IMR-90 (cell line): ENCODE data around the gene ELP4. TPM values are rescaled to one million over a fixed set of nuclear protein-coding genes. Genes with fewer than 3 reads are reported as not detected.

Experiments used
- ATAC-seq: fragments of 200-7000 bp; cut with Tn5 transposase; 2 replicates; pipeline ENCODE4 v1.9.1; 2020; ENCODE audit warnings: low read depth, mild to moderate bottlenecking, moderate library complexity
- BruUV-seq: library from RNA; stranded (reverse); fragments of 400-500 nt; replicated peaks from 2 replicates; lab custom pipeline; 2021; lab: Mats Ljungman, UMichigan
- CTCF ChIA-PET: fragments of 300-600 bp; formaldehyde crosslinking; extraction: SDS; loops from one replicate; lab custom pipeline; 2021; ENCODE audit warnings: antibody characterized with exemption; lab: Yijun Ruan, JAX
- POLR2A ChIA-PET: fragments of 300-600 bp; sonication (Branson Sonifier 250); formaldehyde crosslinking; loops from one replicate; lab custom pipeline; 2022; ENCODE audit warnings: antibody characterized with exemption; ENCODE audit not compliant: unreplicated experiment; lab: Charles Lee
- DNase-seq: peaks from one replicate; pipeline ENCODE4 v3.0.0; 2013
- H2AFZ ChIP-seq: replicated peaks from 2 replicates; pipeline ENCODE3; 2013; ENCODE audit warnings: low read length, mild to moderate bottlenecking; ENCODE audit not compliant: poor library complexity
- H2AK5ac ChIP-seq: 2 replicates; pipeline ENCODE4 v1.6.1; 2013; ENCODE audit warnings: low read depth, low read length, inconsistent platforms
- H2AK9ac ChIP-seq: replicated peaks from 2 replicates; pipeline ENCODE3; 2013; ENCODE audit warnings: mild to moderate bottlenecking, low read depth, low read length, moderate library complexity; ENCODE audit not compliant: poor library complexity
- H2BK120ac ChIP-seq: 2 replicates; pipeline ENCODE4 v1.6.1; 2013; ENCODE audit warnings: low read depth, low read length, inconsistent platforms
- H2BK15ac ChIP-seq: 3 replicates; pipeline ENCODE4 v1.6.1; 2013; ENCODE audit warnings: low read depth, low read length, inconsistent platforms
- H2BK20ac ChIP-seq: 2 replicates; pipeline ENCODE4 v1.6.1; 2013; ENCODE audit warnings: low read depth, mild to moderate bottlenecking, inconsistent platforms, low read length, moderate library complexity
- H2BK5ac ChIP-seq: 2 replicates; pipeline ENCODE4 v1.6.1; 2013; ENCODE audit warnings: mild to moderate bottlenecking, low read depth, low read length, inconsistent platforms; ENCODE audit not compliant: poor library complexity, severe bottlenecking
- H3K14ac ChIP-seq: replicated peaks from 2 replicates; pipeline ENCODE4 v1.6.1; 2013; ENCODE audit warnings: low read depth, low read length, inconsistent platforms
- H3K18ac ChIP-seq: 2 replicates; pipeline ENCODE4 v1.6.1; 2013; ENCODE audit warnings: low read depth, low read length, control low read depth
- H3K23ac ChIP-seq: 2 replicates; pipeline ENCODE4 v1.6.1; 2013; ENCODE audit warnings: low read depth, low read length, inconsistent platforms
- H3K27ac ChIP-seq: 2 replicates; pipeline ENCODE4 v1.5.1; 2013; ENCODE audit warnings: mild to moderate bottlenecking, control low read depth, low read length; ENCODE audit not compliant: insufficient read depth
- H3K27me3 ChIP-seq: 2 replicates; pipeline ENCODE4 v1.6.1; 2013; ENCODE audit warnings: low read length; ENCODE audit not compliant: control insufficient read depth, insufficient read depth
- H3K36me3 ChIP-seq: 2 replicates; pipeline ENCODE4 v1.6.1; 2013; ENCODE audit warnings: low read length, mixed read lengths; ENCODE audit not compliant: control insufficient read depth, insufficient read depth
- H3K4ac ChIP-seq: 2 replicates; pipeline ENCODE4 v1.6.1; 2013; ENCODE audit warnings: low read depth, low read length, inconsistent platforms
- H3K4me1 ChIP-seq: 2 replicates; pipeline ENCODE4 v1.6.1; 2013; ENCODE audit warnings: low read length, mixed read lengths; ENCODE audit not compliant: control insufficient read depth, insufficient read depth
- H3K4me2 ChIP-seq: 2 replicates; pipeline ENCODE4 v1.6.1; 2013; ENCODE audit warnings: low read depth, mild to moderate bottlenecking, control low read depth, low read length, moderate library complexity
- H3K4me3 ChIP-seq: 2 replicates; pipeline ENCODE4 v1.5.1; 2013; ENCODE audit warnings: low read depth, mild to moderate bottlenecking, control low read depth, low read length, moderate library complexity; ENCODE audit not compliant: insufficient read depth
- H3K56ac ChIP-seq: 2 replicates; pipeline ENCODE4 v1.6.1; 2013; ENCODE audit warnings: low read length, inconsistent platforms; ENCODE audit not compliant: insufficient read depth; ENCODE audit errors: extremely low read depth
- H3K79me1 ChIP-seq, 2 experiments: 2 replicates each; pipeline ENCODE4 v1.6.1; 2013; ENCODE audit warnings: low read length in 2 of 2, inconsistent platforms in 1 of 2, low read depth in 1 of 2
- H3K9ac ChIP-seq: 2 replicates; pipeline ENCODE4 v1.6.1; 2013; ENCODE audit warnings: low read depth, low read length, control low read depth
- H3K9me1 ChIP-seq: 2 replicates; pipeline ENCODE4 v1.6.1; 2013; ENCODE audit warnings: low read length, inconsistent platforms; ENCODE audit not compliant: insufficient read depth
- H3K9me3 ChIP-seq: 2 replicates; pipeline ENCODE4 v1.6.1; 2013; ENCODE audit warnings: low read length; ENCODE audit not compliant: control insufficient read depth, insufficient read depth
- H4K20me1 ChIP-seq: 2 replicates; pipeline ENCODE4 v1.6.1; 2013; ENCODE audit warnings: low read length, inconsistent platforms; ENCODE audit not compliant: insufficient read depth
- H4K5ac ChIP-seq: 2 replicates; pipeline ENCODE4 v1.6.1; 2013; ENCODE audit warnings: mild to moderate bottlenecking, low read depth, low read length, control low read depth
- H4K8ac ChIP-seq, 2 experiments: 2 replicates each; pipeline ENCODE4 v1.6.1; 2013; ENCODE audit warnings: low read depth in 2 of 2, low read length in 2 of 2, control low read depth in 1 of 2, inconsistent platforms in 1 of 2
- H4K91ac ChIP-seq: 2 replicates; pipeline ENCODE4 v1.6.1; 2013; ENCODE audit warnings: low read depth, low read length, inconsistent platforms; ENCODE audit not compliant: insufficient read depth
- CHD1 ChIP-seq: IDR thresholded peaks from 2 replicates; pipeline ENCODE4 v1.6.1; 2012; ENCODE audit warnings: low read depth, low read length, improper control_type of control experiment
- FOS ChIP-seq: fragments of 150-350 bp; IDR thresholded peaks from 2 replicates; pipeline ENCODE4 v1.6.1; 2016; ENCODE audit warnings: low read depth, low read length
- MAFK ChIP-seq: IDR thresholded peaks from 2 replicates; pipeline ENCODE4 v1.6.1; 2012; ENCODE audit warnings: low read depth, low read length, improper control_type of control experiment
- MAZ ChIP-seq: IDR thresholded peaks from 2 replicates; pipeline ENCODE4 v1.6.1; 2012; ENCODE audit warnings: low read depth, mild to moderate bottlenecking, low read length, improper control_type of control experiment, moderate library complexity, borderline replicate concordance
- MXI1 ChIP-seq: IDR thresholded peaks from 2 replicates; pipeline ENCODE4 v1.6.1; 2012; ENCODE audit warnings: low read depth, mild to moderate bottlenecking, low read length, moderate library complexity, borderline replicate concordance
- NFE2L2 ChIP-seq: fragments of 150-350 bp; IDR thresholded peaks from 2 replicates; pipeline ENCODE4 v1.6.1; 2016; ENCODE audit warnings: low read depth, mild to moderate bottlenecking, low read length
- POLR2A ChIP-seq: IDR thresholded peaks from 2 replicates; pipeline ENCODE4 v1.6.1; 2012; ENCODE audit warnings: mild to moderate bottlenecking, low read depth, low read length
- RAD21 ChIP-seq: IDR thresholded peaks from 2 replicates; pipeline ENCODE4 v1.6.1; 2012; ENCODE audit warnings: low read length, improper control_type of control experiment
- RCOR1 ChIP-seq: IDR thresholded peaks from 2 replicates; pipeline ENCODE4 v1.6.1; 2012; ENCODE audit warnings: mild to moderate bottlenecking, low read length, improper control_type of control experiment; ENCODE audit not compliant: insufficient replicate concordance
- RFX5 ChIP-seq: IDR thresholded peaks from 2 replicates; pipeline ENCODE4 v1.8.0; 2012; ENCODE audit warnings: low read depth, mild to moderate bottlenecking, low read length, moderate library complexity
- SMC3 ChIP-seq: fragments of 150-350 bp; IDR thresholded peaks from 2 replicates; pipeline ENCODE4 v1.6.1; 2016; ENCODE audit warnings: low read depth, mild to moderate bottlenecking, antibody characterized with exemption, low read length, moderate library complexity
- USF2 ChIP-seq: fragments of 150-350 bp; IDR thresholded peaks from 2 replicates; pipeline ENCODE4 v1.6.1; 2017; ENCODE audit warnings: mild to moderate bottlenecking, antibody characterized with exemption, low read length, low read depth
- dilution Hi-C: fragments of 300-500 bp; cut with HindIII; formaldehyde crosslinking; loops from one replicate; pipeline ENCODE4 v1.14.3; 2018; ENCODE audit warnings: low sequenced_read_pairs; ENCODE audit not compliant: unreplicated experiment
- in situ Hi-C: fragments of 300-500 bp; cut with MboI; formaldehyde crosslinking; loops from 3 replicates; pipeline ENCODE4 v1.14.3; 2019; ENCODE audit warnings: low sequenced_read_pairs, inconsistent platforms, mixed read lengths
- intact Hi-C: fragments of 100-400 bp; cut with micrococcal nuclease; formaldehyde crosslinking; loops from 2 replicates; pipeline ENCODE4 v1.10.0; 2022
- polyA plus RNA-seq, 3 experiments: library from polyadenylated mRNA; depleted of rRNA; stranded (reverse); fragments of >200 nt; gene quantifications; 2 replicates each; pipeline ENCODE4 v1.2.3, GENCODE V29; 2012; ENCODE audit warnings: low replicate concordance in 1 of 3
- total RNA-seq: library from RNA; depleted of rRNA; stranded (reverse); fragments of >200 nt; gene quantifications from 2 replicates; pipeline ENCODE4 v1.2.3, GENCODE V29; 2012

ELP4 gene
- total and polyA plus RNA-seq, 2 of the 4 experiments (the other 2 are of a cell fraction): 8.4 to 20.4 TPM

GRCh38 chr11:31725176-31725575 is 215.6 kb downstream of the ELP4 start:
- in situ Hi-C loops: no loop called here
- Histone ChIP-seq H3K4ac (no peak overlapping the region), H2BK20ac (no peak overlapping the region), H3K36me3 (no peaks in the 10 kb centered on the region), H2BK120ac (no peak overlapping the region), H4K20me1 (no peaks in the 10 kb centered on the region), H3K27ac (no peak overlapping the region), H3K9me3 (no peaks in the 10 kb centered on the region), H3K4me3 (no peak overlapping the region), H2BK5ac (no peak overlapping the region), H4K8ac (no peak overlapping the region), H3K4me2 (no peak overlapping the region), H3K14ac (no peak overlapping the region), H3K27me3 (no peaks in the 10 kb centered on the region), H3K23ac (no peak overlapping the region), H3K9me1 (no peaks in the 10 kb centered on the region), H3K9ac (no peak overlapping the region), H4K5ac (no peak overlapping the region), H3K79me1 (no peaks in the 10 kb centered on the region), H3K4me1 (no peaks in the 10 kb centered on the region), H3K18ac (no peak overlapping the region), H2BK15ac (no peak overlapping the region), H2AK5ac (no peak overlapping the region), H2AK9ac (no peak overlapping the region), H4K91ac (no peak overlapping the region), H3K56ac (no peak overlapping the region), H2AFZ (no peak overlapping the region)
- DNase-seq: peak; percentile 2
- TF ChIP-seq CHD1: no peak
- no peak for TF ChIP-seq RFX5
- no peak for TF ChIP-seq RCOR1
- no peak for TF ChIP-seq NFE2L2
- TF ChIP-seq POLR2A: no peak
- no peak for TF ChIP-seq FOS
- TF ChIP-seq MAZ: no peak
- TF ChIP-seq SMC3: no peak
- TF ChIP-seq MAFK: no peak
- no peak for TF ChIP-seq USF2
- TF ChIP-seq MXI1: no peak
- no peak for TF ChIP-seq RAD21
- ChIA-PET CTCF (no interaction called here), POLR2A (no interaction called here)
- intact Hi-C loops: no loop called here
- BruUV-seq: no TSS peak
- no peak for ATAC-seq
- dilution Hi-C loops: no loop called here
